Measurements from ENCODE around the gene C1orf159.
"Not testable (repeated sequence)": the region's sequence is repeated elsewhere in the genome, so short reads cannot be mapped to it uniquely, and the experiment has no call there.

The C1orf159 gene

GRCh38 chr1:1116701-1117468 lies 996 bp upstream of the C1orf159 start:
- peak; percentile 37 for DNase-seq

DNA sequence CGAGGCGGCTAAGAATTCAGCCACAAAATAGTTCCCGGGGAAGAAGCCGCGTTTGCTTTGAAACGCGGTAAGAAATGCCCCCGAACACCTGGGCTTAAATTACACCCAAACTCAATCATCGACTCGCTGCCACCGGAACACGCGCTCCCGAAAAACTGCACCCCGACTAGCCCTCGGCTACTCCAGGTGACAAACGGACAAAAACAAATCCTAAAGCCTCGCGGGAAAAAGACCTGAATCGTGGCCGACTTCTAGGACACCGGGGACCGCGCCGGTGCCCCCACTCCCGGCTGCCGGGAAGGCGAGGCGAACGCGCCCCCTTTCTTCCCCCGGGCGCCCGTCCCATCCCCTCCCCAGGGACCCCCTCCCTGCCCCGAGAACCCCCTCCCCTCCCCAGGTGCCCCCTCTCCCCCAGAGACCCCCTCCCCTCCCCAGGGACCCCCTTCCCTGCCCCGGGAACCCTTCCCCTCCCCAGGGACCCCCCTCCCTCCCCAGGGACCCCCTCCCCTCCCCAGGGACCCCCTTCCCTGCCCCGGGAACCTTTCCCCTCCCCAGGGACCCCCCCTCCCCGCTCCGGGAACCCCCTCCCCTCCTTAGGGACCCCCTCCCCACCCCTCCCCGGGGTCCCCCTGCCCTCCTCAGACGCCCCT lies 628 bp downstream of the C1orf159 start:
- DNase-seq, result no peak

- no peak for DNase-seq
These were observed 1.5 kb downstream of the C1orf159 start for GRCh38 chr1:1114431-1114830.

GRCh38 chr1:1112237-1112985 lies 3.5 kb downstream of the C1orf159 start:
- no peak for DNase-seq

GRCh38 chr1:1111516-1112236 lies 4.2 kb downstream of the C1orf159 start:
- no peak for DNase-seq

- DNase-seq, result no peak
These were observed 5.3 kb downstream of the C1orf159 start for GRCh38 chr1:1110561-1110971.

GRCh38 chr1:1109743-1110142 lies 6.1 kb downstream of the C1orf159 start:
- DNase-seq, result no peak

GRCh38 chr1:1106510-1107221 lies 9.2 kb downstream of the C1orf159 start:
- DNase-seq, result no peak

DNA sequence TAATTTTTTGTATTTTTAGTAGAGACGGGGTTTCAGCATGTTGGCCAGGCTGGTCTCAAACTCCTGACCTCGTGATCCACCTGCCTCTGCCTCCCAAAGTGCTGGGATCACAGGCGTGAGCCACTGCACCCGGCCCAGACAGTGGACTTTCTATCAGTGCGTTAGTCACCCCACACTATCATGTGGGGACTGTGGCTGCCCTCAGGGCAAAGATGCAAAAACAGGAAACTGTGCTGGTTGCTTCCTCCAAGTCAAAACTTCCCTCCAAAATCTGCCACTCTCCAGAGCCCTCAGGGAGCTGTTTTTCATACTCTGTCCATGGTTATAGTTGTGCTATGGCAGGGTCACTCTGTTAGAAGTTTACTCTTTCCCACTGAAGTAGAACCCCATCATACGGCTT lies 11.7 kb downstream of the C1orf159 start:
- DNase-seq, result peak; percentile 9

- no peak for DNase-seq
These were observed 14.4 kb downstream of the C1orf159 start for GRCh38 chr1:1101503-1101902.

DNA sequence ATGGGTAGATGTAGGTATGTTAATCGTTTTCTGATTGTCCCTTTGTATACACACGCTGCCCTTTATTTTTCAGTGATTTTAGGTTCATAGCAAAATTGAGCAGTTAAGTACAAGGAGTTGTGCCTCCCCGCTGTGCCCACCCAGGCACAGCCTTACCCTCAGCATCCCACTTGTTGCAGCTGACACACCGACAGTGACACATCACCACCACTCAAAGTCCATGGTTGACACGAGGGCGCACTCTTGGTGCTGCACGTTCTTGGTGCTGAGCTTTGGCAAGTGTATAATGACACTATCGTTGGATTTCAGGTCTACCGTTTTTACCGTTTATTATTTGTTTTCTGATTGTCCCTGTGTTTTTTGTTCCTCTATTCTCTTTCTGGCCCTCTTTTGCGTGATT lies 15.6 kb downstream of the C1orf159 start:
- no peak for DNase-seq

GRCh38 chr1:1099506-1100183 lies 16.2 kb downstream of the C1orf159 start:
- no peak for DNase-seq

GRCh38 chr1:1098681-1099421 lies 17.0 kb downstream of the C1orf159 start:
- DNase-seq, result no peak

DNA sequence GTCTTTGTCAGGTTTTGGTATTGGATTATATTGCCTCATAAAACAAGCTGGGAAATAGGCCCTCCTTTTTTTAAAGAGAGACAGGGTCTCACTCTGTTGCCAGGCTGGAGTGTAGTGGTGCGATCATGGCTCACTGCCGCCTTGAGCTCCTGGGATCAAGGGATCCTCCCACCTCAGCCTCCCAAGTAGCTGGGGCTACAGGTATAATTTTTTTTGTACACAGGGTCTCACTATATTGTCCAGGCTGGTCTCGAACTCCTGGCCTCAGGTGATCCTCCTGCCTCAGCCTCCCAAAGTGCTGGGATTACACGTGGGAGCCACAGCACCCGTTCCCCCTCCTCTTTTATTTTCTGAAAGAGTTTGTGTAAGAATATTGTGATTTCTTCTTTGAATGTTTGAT lies 19.8 kb downstream of the C1orf159 start:
- DNase-seq, result not testable (repeated sequence)

DNA sequence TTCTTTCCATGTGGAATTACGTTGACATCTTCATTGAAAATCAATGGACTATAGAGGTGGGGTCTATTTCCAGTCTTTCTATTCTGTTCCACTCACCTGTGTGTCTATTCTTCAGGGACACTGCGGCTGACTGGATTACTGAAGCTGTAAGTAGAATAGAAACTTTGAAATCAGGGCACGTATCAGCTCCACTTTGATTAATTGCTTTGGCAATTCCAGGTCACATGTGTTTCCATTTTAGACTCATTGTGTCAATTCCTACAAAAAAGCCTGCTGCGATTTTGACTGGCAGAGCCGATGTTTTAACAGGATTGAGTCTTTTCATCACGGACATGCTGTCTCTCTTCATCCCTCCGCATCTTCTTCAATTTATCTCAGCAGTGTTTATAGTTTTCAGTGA lies 20.9 kb downstream of the C1orf159 start:
- DNase-seq, result no peak

DNA sequence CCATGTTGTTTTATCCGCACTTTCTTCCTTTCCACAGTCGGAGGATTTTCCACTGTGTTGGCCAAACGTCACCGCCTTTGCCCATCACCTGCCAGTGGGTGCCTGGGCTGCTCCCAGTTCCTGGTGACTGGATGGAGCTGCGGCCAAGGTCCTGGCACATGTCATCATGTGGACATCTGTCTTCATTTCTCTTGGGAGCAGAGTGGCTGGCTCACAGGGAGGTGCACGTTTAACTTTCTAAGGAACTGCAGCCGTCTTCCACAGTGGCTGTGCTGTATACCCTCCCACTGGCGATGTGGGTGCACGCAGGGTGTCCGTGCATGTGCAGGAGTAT lies 22.3 kb downstream of the C1orf159 start:
- DNase-seq, result no peak

- DNase-seq, result no peak
These were observed 22.8 kb downstream of the C1orf159 start for GRCh38 chr1:1092894-1093609.

- DNase-seq, result no peak
These were observed 23.6 kb downstream of the C1orf159 start for GRCh38 chr1:1092149-1092855.

DNA sequence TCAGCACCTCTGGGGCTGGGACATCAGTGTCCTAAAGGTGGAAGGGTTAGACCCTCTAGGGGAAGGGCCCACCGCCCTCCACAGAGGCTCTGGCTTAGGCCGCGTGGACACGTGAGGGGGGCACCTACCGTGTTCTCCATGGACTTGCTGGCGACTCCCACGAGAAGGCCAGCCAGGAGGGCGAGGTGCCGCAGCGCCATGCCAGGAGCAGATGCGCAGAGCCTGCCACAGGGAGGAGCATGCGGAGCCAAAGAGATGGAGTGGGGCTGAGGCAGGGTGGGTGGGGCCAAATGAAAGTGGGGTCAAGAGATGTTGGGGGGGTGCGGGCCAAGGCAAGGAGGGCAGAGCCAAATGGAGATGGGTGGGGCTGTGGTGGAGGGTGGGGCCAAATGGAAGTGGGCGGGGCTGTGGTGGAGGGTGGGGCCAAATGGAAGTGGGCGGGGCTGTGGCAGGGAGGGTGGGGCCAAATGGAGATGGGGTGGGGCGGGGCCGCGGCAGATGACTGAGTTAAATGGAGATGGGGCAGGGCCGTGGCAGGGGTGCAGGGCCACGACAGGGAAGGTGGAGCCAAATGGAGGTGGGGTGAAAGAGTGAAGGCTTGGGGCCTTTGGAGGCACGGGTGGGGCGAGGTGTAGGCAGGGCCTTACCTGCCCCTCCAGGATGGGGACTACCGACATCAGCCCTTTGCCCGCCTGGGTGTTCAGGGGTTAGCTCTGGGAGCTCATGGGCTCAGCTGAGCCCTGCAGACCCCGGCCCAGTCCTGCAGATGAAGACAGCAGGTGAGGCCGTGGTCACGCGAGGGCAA lies 24.3 kb downstream of the C1orf159 start:
- no peak for DNase-seq
